Activated CD8-positive, alpha-beta memory T cell treated with anti-CD3 and anti-CD28 coated beads for 36 hours (primary cell): Measurements from ENCODE around the gene USP48. TPM values are rescaled to one million over a fixed set of nuclear protein-coding genes. Genes with fewer than 3 reads are reported as not detected.
"Not testable (repeated sequence)": the region's sequence is repeated elsewhere in the genome, so short reads cannot be mapped to it uniquely, and the experiment has no call there.

Source experiments
- CTCF ChIA-PET: fragments of 350-600 bp; sonication (Branson Sonifier 250); formaldehyde crosslinking; loops from one replicate; lab custom pipeline; 2021; ENCODE audit warnings: antibody characterized with exemption; lab: Charles Lee
- POLR2A ChIA-PET: fragments of 350-600 bp; sonication (Branson Sonifier 250); formaldehyde crosslinking; loops from one replicate; lab custom pipeline; 2021; ENCODE audit warnings: antibody characterized with exemption; lab: Charles Lee
- total RNA-seq, 2 experiments: library from RNA; stranded (reverse); gene quantifications; one replicate each; pipeline ENCODE4 v1.2.3, GENCODE V29; 2021

Gene USP48
- total RNA-seq, 2 experiments from 2014 or later, result 58.8 to 61.1 TPM

- CTCF ChIA-PET, result no interaction called here
- POLR2A ChIA-PET, result no interaction called here
Measured at GRCh38 chr1:21634806-21635535, 148.0 kb downstream of the USP48 start.

DNA sequence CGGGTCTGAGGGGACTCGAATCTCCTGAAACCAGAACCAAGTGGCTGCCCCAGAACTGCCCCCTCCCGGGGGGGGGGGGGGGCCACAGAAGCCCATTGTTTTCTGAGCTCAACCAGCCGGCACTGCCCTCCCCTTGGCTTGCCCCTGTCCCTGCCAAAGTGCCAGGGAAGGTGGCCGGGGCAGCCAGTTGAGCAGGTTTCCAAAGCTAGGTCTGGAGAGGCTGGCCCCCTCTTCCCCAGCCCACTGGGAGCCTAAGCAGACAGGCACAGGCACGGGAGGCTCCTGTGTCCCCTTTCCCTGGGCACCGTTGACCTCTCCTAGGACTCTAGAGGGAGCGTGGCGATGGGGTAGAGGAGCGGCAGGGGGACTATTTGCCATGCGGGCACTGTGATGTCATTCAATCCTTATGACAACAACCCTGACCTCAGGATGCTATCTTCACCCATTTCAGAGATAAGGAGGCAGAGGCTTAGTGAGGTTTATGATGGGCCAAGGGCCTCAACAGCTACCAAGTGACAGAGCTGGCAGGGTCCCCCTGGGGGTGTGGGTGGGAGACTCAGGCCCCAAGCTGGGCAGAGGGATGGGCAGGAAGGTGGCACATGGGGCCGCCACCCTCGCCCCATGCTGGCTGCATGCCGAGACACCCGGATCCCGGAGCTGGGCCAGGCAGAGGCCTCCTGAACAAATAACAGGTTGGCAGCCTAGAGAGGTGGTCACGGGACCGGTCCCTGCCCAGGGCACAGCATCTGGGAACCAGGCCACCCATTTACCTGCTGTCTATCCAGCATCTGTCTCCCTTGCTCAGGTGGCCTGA lies 148.8 kb downstream of the USP48 start:
- CTCF ChIA-PET, result no interaction called here
- POLR2A ChIA-PET, result no interaction called here

- ChIA-PET CTCF (no interaction called here), POLR2A (no interaction called here)
Measured at GRCh38 chr1:21633141-21633755, 149.7 kb downstream of the USP48 start.

GRCh38 chr1:21631944-21632887 lies 150.7 kb downstream of the USP48 start:
- ChIA-PET POLR2A (no interaction called here), CTCF (no interaction called here)

DNA sequence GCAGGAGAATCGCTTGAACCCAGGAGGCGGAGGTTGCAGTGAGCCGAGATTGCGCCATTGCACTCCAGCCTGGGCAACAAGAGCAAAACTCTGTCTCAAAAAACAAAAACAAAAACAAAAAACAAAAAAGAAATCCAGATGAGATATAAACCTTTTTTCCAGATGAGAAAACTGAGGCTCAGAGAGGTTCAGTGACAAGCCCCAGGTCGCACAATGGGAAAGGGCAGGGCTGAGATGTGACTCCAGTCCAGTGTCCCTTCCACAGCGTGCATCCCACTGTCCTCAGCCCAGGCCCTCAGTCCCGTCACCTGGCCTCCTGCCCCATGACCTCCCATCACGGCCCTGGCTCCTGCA lies 151.4 kb downstream of the USP48 start:
- POLR2A ChIA-PET, result not testable (repeated sequence)
- CTCF ChIA-PET, result interaction anchor here (0.6 kb wide), 1 partner anchor 215 kb away, joined by 3 read pairs; no protein-coding TSS in a partner anchor

- POLR2A ChIA-PET, result no interaction called here
- CTCF ChIA-PET, result interaction anchor here (0.6 kb wide), 1 partner anchor 216 kb away, joined by 3 read pairs; no protein-coding TSS in a partner anchor
Measured at GRCh38 chr1:21630571-21631343, 152.2 kb downstream of the USP48 start.

DNA sequence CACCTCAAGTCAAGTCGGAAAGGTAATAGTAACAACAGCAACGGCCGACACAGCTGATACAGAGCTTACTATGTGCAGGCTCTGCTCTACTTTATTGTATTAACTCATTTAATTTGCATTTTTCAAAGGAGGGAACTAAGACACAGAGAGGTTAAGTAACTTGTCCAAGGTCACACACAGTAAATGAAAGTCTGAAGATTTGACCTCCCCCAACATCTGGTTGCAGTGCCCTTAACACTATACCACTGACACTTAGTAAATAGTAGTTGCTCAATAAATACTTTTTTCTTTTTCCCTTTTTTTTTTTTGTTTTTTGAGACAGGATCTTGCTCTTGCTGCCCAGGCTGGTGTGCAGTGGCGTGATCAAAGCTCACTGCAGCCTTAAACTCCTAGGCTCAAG lies 153.0 kb downstream of the USP48 start:
- CTCF ChIA-PET, result no interaction called here
- POLR2A ChIA-PET, result interaction anchor here (0.5 kb wide), 1 partner anchor 102 kb away, joined by 3 read pairs; no protein-coding TSS in a partner anchor

DNA sequence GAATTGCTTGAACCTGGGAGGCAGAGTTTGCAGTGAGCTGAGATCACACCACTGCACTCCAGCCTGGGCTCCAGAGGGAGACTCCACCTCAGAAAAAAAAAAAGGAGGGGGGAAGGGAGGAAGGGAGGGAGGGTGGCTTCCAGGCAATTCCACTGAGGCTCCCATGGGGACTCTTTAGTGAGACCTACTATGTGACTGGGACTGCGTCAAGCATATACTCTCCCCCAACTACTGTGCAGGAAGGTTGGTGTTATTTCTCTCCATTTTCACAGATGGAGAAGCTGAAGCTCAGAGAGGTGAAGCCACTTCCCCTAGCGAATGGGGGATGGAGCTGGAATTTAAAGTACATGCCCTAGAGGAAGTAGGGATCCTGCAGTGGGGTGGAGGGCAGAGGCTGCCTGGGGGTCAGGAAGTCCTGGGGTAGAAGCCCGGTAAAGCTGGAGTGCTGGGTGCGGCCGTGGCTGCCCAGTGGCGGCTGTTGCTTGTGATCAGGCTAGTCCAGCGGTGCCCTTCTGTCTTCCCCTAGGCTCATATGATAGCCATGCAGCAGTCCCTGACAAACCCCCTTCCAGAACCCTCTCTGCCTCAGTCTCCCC lies 154.1 kb downstream of the USP48 start:
- ChIA-PET CTCF (no interaction called here), POLR2A (no interaction called here)

Other genes starting within 250 kb of the USP48 start
- gene RAP1GAP, start 113.8 kb downstream of the USP48 start, total RNA-seq, result under 1 TPM; 0.42 to 0.96 TPM
- not detected for gene LDLRAD2, start 29.1 kb upstream of the USP48 start, total RNA-seq
- gene HSPG2, start 154.2 kb upstream of the USP48 start, total RNA-seq, result 1 to 10 TPM; 1.7 to 2.3 TPM
- not detected for gene CELA3B, start 193.9 kb upstream of the USP48 start, total RNA-seq
- not detected for gene CELA3A, start 218.5 kb upstream of the USP48 start, total RNA-seq